Gastroesophageal sphincter (tissue), 3 donors: ENCODE results near the gene ASTE1.

Experiments used
- CTCF ChIP-seq, 4 experiments: fragments of 200-600 bp in 2 of 4; fragments of 450-650 bp in 2 of 4; sonication (generic) in 1 of 4; IDR thresholded peaks; one replicate each; pipeline ENCODE4 v1.5.1; 2017 to 2019; ENCODE audit warnings: antibody characterized with exemption in 4 of 4, mild to moderate bottlenecking in 2 of 4, moderate library complexity in 2 of 4
- POLR2A ChIP-seq, 2 donors: fragments of 450-650 bp; IDR thresholded peaks; one replicate each; pipeline ENCODE4 v1.6.1; 2017; ENCODE audit warnings: antibody characterized with exemption in 2 of 2, mild to moderate bottlenecking in 2 of 2, moderate library complexity in 1 of 2

- no peak for TF ChIP-seq CTCF (IDR thresholded peaks at IDR 0.05)
- no peak for TF ChIP-seq POLR2A (IDR thresholded peaks at IDR 0.05)
Measured at GRCh38 chr3:130971208-130971607, 55.4 kb downstream of the ASTE1 start.
